HG03280 (cell line): ENCODE data around the gene IL12RB2.
"Not testable (repeated sequence)": the region's sequence is repeated elsewhere in the genome, so short reads cannot be mapped to it uniquely, and the experiment has no call there.

Experiments used
- ATAC-seq: cut with Tn5 transposase; IDR thresholded peaks from one replicate; pipeline ENCODE4 v1.9.1; 2021; ENCODE audit warnings: mild to moderate bottlenecking, moderate library complexity; ENCODE audit not compliant: unreplicated experiment

Gene IL12RB2

GRCh38 chr1:67429528-67430357 is 122.1 kb downstream of the IL12RB2 start:
- peak; percentile 11 for ATAC-seq

GRCh38 chr1:67430358-67431155 is 122.9 kb downstream of the IL12RB2 start, which contains the start of gene SERBP1:
SERBP1 (minus strand) TSS chr1:67430402; CDS start chr1:67430300, 102 bp downstream.
- peak; percentile 89 for ATAC-seq

GRCh38 chr1:67431156-67431765 is 123.6 kb downstream of the IL12RB2 start:
- ATAC-seq: no peak

- ATAC-seq: no peak
Measured at GRCh38 chr1:67431869-67432578, 124.4 kb downstream of the IL12RB2 start.

GRCh38 chr1:67432745-67433144 is 125.1 kb downstream of the IL12RB2 start:
- no peak for ATAC-seq

GRCh38 chr1:67433837-67434236 is 126.2 kb downstream of the IL12RB2 start:
- ATAC-seq: no peak

- ATAC-seq: no peak
Measured at GRCh38 chr1:67434491-67434890, 126.8 kb downstream of the IL12RB2 start.

- ATAC-seq: no peak
Measured at GRCh38 chr1:67436511-67437055, 128.9 kb downstream of the IL12RB2 start.

- no peak for ATAC-seq
Measured at GRCh38 chr1:67437961-67438360, 130.3 kb downstream of the IL12RB2 start.

- no peak for ATAC-seq
Measured at GRCh38 chr1:67439277-67440029, 131.8 kb downstream of the IL12RB2 start.

GRCh38 chr1:67440339-67440738 is 132.7 kb downstream of the IL12RB2 start:
- ATAC-seq: no peak

- ATAC-seq: no peak
Measured at GRCh38 chr1:67441183-67441582, 133.5 kb downstream of the IL12RB2 start.

GRCh38 chr1:67441739-67442281 is 134.1 kb downstream of the IL12RB2 start:
- no peak for ATAC-seq

- ATAC-seq: not testable (repeated sequence)
Measured at GRCh38 chr1:67446014-67446413, 138.3 kb downstream of the IL12RB2 start.
